Medulla oblongata (tissue), 1 donor: ENCODE results near the gene FRYL.
"Not testable (repeated sequence)": the region's sequence is repeated elsewhere in the genome, so short reads cannot be mapped to it uniquely, and the experiment has no call there.

Experiments
- DNase-seq: peaks from one replicate; pipeline ENCODE4 v3.0.0-alpha.2; 2015; ENCODE audit errors: extremely low spot score

Gene FRYL

GRCh38 chr4:48698029-48698971 lies 81.8 kb downstream of the FRYL start:
- peak; percentile 43 for DNase-seq

- DNase-seq = not testable (repeated sequence)
Measured at GRCh38 chr4:48697516-48697915, 82.6 kb downstream of the FRYL start.

DNA sequence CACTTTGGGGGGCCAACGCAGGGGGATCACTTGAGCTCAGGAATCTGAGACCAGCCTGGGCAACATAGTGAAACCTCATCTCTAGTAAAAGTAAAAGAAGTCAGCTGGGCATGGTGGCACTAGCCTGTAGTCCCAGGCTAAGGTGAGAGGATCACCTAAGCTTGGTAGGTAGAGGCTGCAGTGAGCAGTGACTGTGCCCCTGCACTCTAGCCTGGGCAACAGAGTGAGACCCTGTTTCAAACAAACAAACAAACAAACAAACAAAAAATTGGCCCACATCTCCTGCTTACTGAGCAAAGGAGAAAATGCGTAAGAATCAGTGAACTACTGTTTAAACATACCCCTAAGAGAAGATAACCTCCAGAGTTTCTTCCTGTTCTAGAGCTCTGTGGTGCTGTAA lies 85.3 kb downstream of the FRYL start:
- no peak for DNase-seq

GRCh38 chr4:48693856-48694574 lies 86.1 kb downstream of the FRYL start:
- no peak for DNase-seq

DNA sequence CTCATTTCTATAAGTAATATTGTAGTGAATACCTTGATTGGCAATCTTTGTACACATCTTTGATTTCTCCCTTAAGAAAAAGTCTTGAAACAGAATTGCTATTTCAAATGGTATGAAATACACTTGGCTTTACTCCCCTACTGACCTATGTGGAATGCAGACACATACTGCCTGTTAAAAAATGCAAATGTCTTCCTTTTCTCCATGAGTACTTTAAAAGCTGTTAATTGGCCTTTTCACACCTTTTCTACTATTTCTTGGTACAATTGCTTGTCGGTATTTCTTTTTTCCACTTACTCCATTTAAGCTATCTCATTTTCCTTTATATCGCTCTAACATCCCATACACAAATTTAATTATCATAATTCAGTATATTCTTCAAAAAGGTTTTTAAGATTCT lies 87.2 kb downstream of the FRYL start:
- DNase-seq = no peak

DNA sequence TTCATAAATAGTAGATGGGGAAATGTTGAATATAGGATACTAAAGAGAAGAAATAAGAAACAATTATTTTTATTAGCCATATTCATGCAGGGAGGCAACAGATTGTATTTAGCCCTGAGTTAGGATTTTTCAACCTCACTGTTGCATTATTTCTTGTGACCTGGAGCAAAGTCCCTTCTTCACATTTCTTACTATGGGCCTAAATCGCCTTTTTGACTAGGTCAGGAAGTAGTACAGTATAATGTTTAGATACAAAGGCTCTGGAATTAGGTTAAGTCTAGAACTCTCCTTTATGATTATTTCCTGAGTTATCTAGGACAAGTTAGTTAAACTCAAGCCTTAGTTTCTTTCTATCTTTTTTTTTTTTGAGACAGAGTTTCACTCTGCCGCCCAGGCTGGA lies 88.0 kb downstream of the FRYL start:
- no peak for DNase-seq

GRCh38 chr4:48688953-48689352 lies 91.1 kb downstream of the FRYL start:
- DNase-seq = no peak

GRCh38 chr4:48687313-48688051 lies 92.6 kb downstream of the FRYL start:
- no peak for DNase-seq

DNA sequence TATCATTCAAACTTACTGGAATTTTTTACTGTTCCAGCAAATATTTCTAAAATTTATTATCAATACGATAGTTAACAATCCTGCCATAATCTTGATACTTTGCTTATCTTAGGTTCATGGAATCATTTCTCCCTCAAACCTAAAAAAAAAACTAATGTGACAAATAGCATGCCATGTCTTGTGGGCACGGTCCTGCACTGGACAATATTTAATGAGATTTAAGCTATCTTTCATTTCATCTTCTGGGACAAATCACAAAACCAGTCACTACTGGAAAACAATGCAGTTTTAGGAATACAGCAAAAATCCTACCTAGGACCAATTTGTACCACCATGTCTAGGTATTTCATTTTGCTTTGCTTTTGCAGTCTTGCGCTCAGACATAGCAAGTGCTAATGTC lies 93.7 kb downstream of the FRYL start:
- no peak for DNase-seq

DNA sequence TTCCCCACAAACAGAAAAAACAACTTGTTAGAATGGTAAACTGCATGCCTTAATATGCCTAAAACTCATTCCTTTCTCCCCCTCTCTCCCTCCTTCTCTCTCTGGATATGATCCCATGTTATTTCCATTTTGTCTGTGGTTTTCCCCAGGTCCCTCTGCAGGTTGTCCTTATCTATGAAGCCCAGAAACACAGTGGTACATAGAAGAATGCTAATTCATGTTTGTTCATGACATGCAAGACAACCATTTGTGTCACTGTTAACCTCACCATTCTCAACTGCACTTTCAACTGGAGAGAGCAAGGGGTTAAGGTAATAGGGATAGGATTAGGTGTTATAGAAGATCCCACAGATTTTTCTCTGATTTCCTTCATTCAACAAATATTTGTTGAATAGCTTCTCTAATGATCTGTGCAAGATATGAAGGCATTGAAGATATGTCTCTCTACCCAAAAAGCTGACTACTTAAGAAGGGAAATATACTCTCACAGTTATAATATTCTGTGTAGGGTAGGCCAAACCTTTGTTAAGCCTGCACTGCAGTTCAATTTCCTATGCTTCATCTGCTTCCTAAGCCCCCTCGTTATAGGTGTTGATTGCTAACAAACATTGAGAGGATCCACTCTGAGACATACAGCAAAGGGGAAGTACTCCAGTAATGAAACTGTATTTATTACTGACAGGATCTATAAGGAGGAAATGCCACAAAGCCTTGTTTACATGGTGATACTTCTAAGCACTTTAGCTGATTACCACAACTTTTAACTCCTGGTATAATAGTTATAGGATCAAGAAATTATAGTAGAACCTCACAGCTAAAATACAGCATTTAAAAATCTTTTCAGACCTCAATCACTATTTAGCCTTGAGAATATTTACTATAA lies 96.1 kb downstream of the FRYL start:
- DNase-seq = no peak

- DNase-seq = not testable (repeated sequence)
Measured at GRCh38 chr4:48682870-48683269, 97.2 kb downstream of the FRYL start.

DNA sequence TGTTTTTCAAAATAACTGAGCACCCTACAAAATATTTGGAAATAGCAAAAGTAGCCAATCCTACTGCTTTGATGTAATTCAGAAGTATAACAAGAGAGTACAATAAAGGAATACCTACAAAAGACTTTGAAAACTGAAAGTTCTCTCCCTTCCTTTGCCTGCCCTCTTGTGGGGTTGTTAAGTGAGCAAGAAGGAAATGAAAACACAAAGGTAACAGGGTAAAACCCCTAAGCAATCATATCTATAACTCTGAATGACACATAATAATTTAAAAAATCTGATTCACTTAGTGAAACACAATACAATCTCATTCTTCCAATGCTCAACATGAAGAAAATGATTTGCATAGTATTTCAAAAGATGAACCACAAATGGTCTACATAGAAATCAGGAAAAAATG lies 98.2 kb downstream of the FRYL start:
- peak; percentile 51 for DNase-seq

DNA sequence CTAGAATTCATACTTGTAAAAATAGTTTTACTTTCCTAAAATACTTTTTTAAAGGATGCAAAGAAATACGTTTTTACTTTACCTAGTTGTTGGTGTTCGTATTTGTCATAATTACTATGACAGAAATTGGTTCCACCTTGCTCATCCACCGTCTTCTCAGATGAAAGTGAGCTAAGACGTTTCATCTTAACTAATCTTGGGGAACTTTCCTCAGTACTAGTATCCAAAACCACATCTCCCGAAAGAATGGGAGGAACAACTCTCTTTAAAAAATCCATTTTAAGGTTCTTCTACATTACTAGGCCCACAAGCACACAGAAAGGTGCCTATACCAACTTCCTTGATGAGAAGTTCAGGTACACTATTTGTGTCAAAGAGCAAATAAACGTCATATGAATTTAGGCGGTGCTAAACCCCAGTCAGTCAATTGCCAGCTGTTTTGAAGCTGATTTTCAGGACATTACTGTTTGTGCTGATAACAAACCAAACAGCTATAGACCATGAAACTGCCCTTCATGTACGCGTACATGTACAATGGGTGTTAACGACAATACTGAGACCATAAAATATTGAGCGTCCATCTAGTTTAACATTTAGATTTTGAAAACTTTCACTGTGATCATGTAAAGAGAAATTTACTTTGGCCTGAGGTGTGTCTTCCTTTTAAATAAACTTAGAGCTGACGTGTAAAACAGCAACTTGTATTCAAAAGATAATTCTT lies 99.1 kb downstream of the FRYL start:
- DNase-seq = no peak

- no peak for DNase-seq
Measured at GRCh38 chr4:48673537-48673936, 106.5 kb downstream of the FRYL start.

DNA sequence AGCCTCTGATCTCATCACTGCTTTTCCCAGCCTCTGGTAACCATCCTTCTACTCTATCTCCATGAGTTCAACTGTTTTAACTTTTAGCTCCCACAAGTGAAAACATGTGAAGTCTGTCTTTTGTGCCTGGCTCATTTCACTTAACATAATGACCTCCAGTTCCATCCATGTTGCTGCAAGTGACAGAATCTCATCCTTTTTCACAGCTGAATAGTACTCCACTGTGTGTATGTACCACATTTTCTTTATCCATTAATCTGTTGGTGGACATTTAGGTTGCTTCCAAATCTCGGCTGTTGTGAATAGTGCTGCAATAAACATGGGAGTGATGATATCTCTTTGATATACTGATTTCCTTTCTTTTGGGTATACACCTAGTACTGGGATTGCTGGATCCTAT lies 109.5 kb downstream of the FRYL start:
- DNase-seq = no peak

DNA sequence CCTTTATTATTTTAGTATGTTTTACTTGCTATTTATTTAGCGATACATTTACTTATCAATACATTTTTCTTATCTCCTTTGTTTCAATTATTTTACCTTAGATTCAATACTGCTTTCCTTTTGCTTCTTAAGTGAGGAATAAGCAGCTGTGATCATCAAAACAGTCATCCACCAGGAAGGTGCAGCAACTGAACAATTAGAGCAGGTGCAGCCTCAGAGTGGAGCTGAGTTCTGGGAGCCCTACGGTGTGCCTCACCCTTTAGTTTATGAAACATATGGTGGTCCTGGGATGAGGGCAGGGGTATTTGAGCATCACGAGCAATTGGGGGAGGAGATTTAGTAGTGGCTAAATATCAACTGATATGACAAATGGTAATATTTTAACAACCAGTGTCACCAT lies 111.0 kb downstream of the FRYL start:
- no peak for DNase-seq

- no peak for DNase-seq
Measured at GRCh38 chr4:48668254-48669017, 111.6 kb downstream of the FRYL start.

DNA sequence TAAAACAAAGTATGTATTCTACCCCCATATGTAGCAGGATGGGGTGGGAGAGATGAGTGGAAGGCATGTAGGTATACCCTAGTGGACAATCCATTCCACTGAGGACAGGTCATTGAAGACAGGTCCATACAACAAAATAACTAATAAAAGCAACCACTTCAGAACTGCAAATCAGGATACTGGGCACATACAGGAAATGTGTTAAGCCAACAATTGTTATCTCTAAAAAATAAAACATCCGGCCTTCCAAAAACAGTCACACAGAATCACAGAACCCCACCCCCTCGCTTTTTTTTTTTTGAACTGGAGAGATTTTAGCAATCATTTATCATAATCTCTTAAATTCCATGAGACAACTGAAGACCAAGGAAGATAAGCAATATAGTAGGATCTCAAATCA lies 112.9 kb downstream of the FRYL start:
- DNase-seq = no peak

DNA sequence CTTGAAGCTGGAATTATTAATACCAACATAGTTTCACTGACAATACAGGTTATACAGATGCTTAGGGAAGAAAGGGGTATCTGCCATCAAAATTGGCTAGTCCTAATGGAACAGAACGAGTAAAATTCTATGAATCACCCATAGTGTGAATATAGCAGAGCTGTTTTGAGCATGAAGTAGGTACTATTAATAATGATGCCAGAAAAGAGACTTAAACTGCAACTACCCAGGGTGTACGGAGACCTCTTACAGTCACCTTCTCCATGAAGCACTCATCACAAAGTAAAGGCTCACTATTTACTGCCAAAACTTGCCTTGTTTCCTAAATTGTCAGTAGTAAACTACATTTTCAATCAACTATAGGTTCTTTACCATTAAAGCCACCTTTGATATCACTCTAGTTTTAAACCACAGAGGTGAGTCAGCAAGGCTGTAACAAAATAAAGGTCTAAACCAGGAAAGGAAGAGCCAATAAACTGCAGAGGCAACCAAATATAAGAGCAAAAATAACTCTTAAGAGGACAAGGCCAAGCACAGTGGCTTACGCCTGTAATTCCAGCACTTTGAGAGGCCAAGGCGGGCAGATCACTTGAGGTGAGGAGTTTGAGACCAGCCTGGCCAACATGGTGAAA lies 114.4 kb downstream of the FRYL start:
- DNase-seq = no peak
